NCI-H146 treated with DMSO at 0.1 percent for 48 hours (cell line): ENCODE results near the gene ARL17B.
"Not testable (repeated sequence)": the region's sequence is repeated elsewhere in the genome, so short reads cannot be mapped to it uniquely, and the experiment has no call there.

Experiments
- DNase-seq: peaks from one replicate; lab custom pipeline; 2025; ENCODE audit not compliant: unreplicated experiment; lab: John Stamatoyannopoulos, UW

Gene ARL17B

GRCh38 chr17:46252804-46253203 lies 108.8 kb downstream of the ARL17B start:
- DNase-seq: not testable (repeated sequence)

GRCh38 chr17:46249153-46249552 lies 112.4 kb downstream of the ARL17B start:
- DNase-seq: not testable (repeated sequence)

- not testable (repeated sequence) for DNase-seq
Measured at GRCh38 chr17:46244949-46245768, 116.4 kb downstream of the ARL17B start.

GRCh38 chr17:46244339-46244913 lies 117.1 kb downstream of the ARL17B start:
- DNase-seq: not testable (repeated sequence)

- DNase-seq: not testable (repeated sequence)
Measured at GRCh38 chr17:46243928-46244327, 117.6 kb downstream of the ARL17B start.

- not testable (repeated sequence) for DNase-seq
Measured at GRCh38 chr17:46243505-46243904, 118.1 kb downstream of the ARL17B start.

- not testable (repeated sequence) for DNase-seq
Measured at GRCh38 chr17:46231359-46231758, 130.2 kb downstream of the ARL17B start.

- DNase-seq: peak; percentile 84
Measured at GRCh38 chr17:46225274-46225794, 136.2 kb downstream of the ARL17B start.

- not testable (repeated sequence) for DNase-seq
Measured at GRCh38 chr17:46224864-46225263, 136.7 kb downstream of the ARL17B start.
